ENCODE results near the gene TLCD4. TPM values are rescaled to one million over a fixed set of nuclear protein-coding genes. Genes with fewer than 3 reads are reported as not detected.

TLCD4 gene
- total and polyA plus RNA-seq, 2 of the 13 experiments (the other 11 are each of a cell fraction or from before 2014, with no cell fraction given): 4.7 to 14.5 TPM

- TF ChIP-seq PBX2 (CRISPR knock-in tag; IDR thresholded peaks at IDR 0.05): no peak
- peak; percentile 47 for TF ChIP-seq POLR2G (IDR thresholded peaks at IDR 0.05; ENCODE audit: low read depth, low read length)
- TF ChIP-seq ZNF207 (IDR thresholded peaks at IDR 0.05; ENCODE audit: borderline replicate concordance): no peak
- TF ChIP-seq MIER2 (CRISPR knock-in tag; IDR thresholded peaks at IDR 0.05): no peak
- no peak; the same call in 1 of the 2 replicates for TF ChIP-seq SMAD3 (CRISPR knock-in tag; IDR thresholded peaks at IDR 0.05)
- TF ChIP-seq POLR2AphosphoS5 (IDR thresholded peaks at IDR 0.05; ENCODE audit: low read depth, low read length): peak; percentile 78
- no peak for TF ChIP-seq FLYWCH1 (CRISPR knock-in tag; IDR thresholded peaks at IDR 0.05)
- no peak for TF ChIP-seq ZNF589 (CRISPR knock-in tag; conservative IDR thresholded peaks at IDR 0.05)
- TF ChIP-seq GRHL1 (CRISPR knock-in tag; conservative IDR thresholded peaks at IDR 0.05): no peak
- no peak for TF ChIP-seq GABPB1 (CRISPR knock-in tag; IDR thresholded peaks at IDR 0.05)
- peak; percentile 25 for TF ChIP-seq YY1 (IDR thresholded peaks at IDR 0.05; ENCODE audit: insufficient read depth, insufficient replicate concordance, low read depth, low read length)
- 0 out of 2 replicates have a peak, but pooled peaks have one; percentile 22 for TF ChIP-seq ZSCAN20 (CRISPR knock-in tag; IDR thresholded peaks at IDR 0.05; ENCODE audit: borderline replicate concordance)
- no peak for TF ChIP-seq ARID4A (CRISPR knock-in tag; IDR thresholded peaks at IDR 0.05; ENCODE audit: borderline replicate concordance)
- no peak for TF ChIP-seq ZFYVE20 (CRISPR knock-in tag; IDR thresholded peaks at IDR 0.05; ENCODE audit: borderline replicate concordance, low read depth)
- no peak for TF ChIP-seq U2AF1 (optimal IDR thresholded peaks at IDR 0.05; ENCODE audit: low read depth, low read length)
- TF ChIP-seq HDAC1 (CRISPR knock-in tag; IDR thresholded peaks at IDR 0.05): no peak
- no peak for TF ChIP-seq ZBTB42 (CRISPR knock-in tag; IDR thresholded peaks at IDR 0.05)
- 0 out of 2 replicates have a peak, but pooled peaks have one; percentile 27 for TF ChIP-seq SALL1 (CRISPR knock-in tag; IDR thresholded peaks at IDR 0.05)
- TF ChIP-seq TERF1 (CRISPR knock-in tag; IDR thresholded peaks at IDR 0.05): no peak
- TF ChIP-seq PHF20 (CRISPR knock-in tag; IDR thresholded peaks at IDR 0.05): no peak
- TF ChIP-seq EP300 (IDR thresholded peaks at IDR 0.05; ENCODE audit: low read depth in 2 of 2, low read length in 2 of 2): peak in 1 of 2 experiments; percentile 39; a peak in 2 of 4 replicates
- no peak for TF ChIP-seq EP300 (CRISPR knock-in tag; IDR thresholded peaks at IDR 0.05; ENCODE audit: borderline replicate concordance)
Measured at GRCh38 chr1:95068956-95069709, 48.0 kb upstream of the TLCD4 start (continued).
